GM12892 (cell line): ENCODE data around the gene WDR36.

Experiments used
- POLR2AphosphoS5 ChIP-seq: IDR thresholded peaks from 2 replicates; pipeline ENCODE4 v1.6.1; 2011; ENCODE audit warnings: low read depth, low read length, control low read depth
- TAF1 ChIP-seq: IDR thresholded peaks from 2 replicates; pipeline ENCODE4 v1.6.1; 2011; ENCODE audit warnings: low read depth, mild to moderate bottlenecking, control low read depth, low read length, borderline replicate concordance

DNA sequence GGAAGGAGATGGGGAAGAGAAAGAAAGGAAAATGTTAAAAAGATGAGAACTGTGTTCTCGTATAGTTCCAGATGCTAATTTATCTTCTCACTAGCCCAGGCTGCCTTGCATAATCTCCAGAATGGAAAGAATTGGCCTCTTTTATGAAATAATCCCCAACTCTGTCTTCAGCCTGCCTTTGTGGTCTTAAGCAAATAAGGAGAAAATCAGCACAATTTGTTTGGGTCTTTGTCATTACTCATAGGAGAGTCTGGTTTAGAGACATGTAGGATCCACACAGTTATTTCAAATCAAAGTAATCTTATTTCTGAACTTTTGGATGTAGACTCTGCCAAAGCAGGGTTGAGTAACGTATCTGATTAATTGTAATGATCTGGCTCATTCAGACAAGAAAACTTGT is 81.3 kb downstream of the WDR36 start:
- TF ChIP-seq POLR2AphosphoS5 (no peak), TAF1 (no peak)
